ENCODE measurements around the gene KLHL29. TPM values are rescaled to one million over a fixed set of nuclear protein-coding genes. Genes with fewer than 3 reads are reported as not detected.
A peak's percentile ranks its signal among the peaks of the same experiment; 100 is the strongest.

KLHL29 gene
- total RNA-seq, 2 experiments from 2014 or later: 2.5 to 2.7 TPM

DNA sequence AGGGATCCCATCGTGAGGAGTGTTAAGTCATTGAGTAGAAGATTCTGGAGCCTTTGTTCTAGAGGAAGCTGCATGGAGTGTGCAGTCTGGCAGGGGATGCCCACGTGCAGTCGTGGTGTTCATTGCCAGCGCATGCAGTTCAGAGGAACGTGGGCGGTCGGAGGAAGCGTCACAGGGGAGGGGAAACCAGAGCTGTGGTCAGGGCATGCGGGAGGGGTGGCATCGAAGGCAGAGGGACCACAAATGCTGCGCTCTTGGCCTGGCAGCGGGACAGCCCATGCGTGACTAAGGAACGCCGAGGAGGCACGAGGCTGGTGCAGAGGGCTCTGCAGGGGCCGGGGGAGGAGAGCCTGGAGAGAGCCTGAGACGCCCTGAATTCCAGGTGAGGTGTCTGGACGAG, 141.1 kb downstream of the KLHL29 start:
- Mint-ChIP-seq H3K4me3 (peak overlapping the region; percentile 50), H3K9me3 (no peaks in the 10 kb centered on the region), H3K4me1 (ENCODE audit: low read depth) (peaks cover 9% of the 10 kb centered on the region), H3K27ac (no peak overlapping the region), H3K27me3 (no peaks in the 10 kb centered on the region), H3K36me3 (ENCODE audit: low read depth) (no peaks in the 10 kb centered on the region)
- H3K27ac ChIP-seq (ENCODE audit: low read depth in 1 of 2, low read length in 2 of 2): no peak overlapping the region
- no peak for TF ChIP-seq CTCF (IDR thresholded peaks at IDR 0.05)
- DNase-seq (peak in 3 of 14 experiments; percentile 20 to 23 (median 21)), ATAC-seq (ENCODE audit: poor library complexity) (peak; percentile 64)
- POLR2A ChIA-PET: no interaction called here
- no peaks in the 10 kb centered on the region for H3K36me3 ChIP-seq (ENCODE audit: insufficient read depth, low read length)
- intact Hi-C loops (cut with DNase I, micrococcal nuclease): no loop called here
- H3K4me3 ChIP-seq (ENCODE audit: low read length): no peak overlapping the region
- CTCF ChIA-PET: no interaction called here
- H3K9me3 ChIP-seq (ENCODE audit: control insufficient read depth in 1 of 2, insufficient read depth in 1 of 2, low read length in 2 of 2): no peaks in the 10 kb centered on the region
- peaks cover 13% of the 10 kb centered on the region for H3K4me1 ChIP-seq (ENCODE audit: insufficient read depth, low read length)
- no peaks in the 10 kb centered on the region for H3K27me3 ChIP-seq (ENCODE audit: control insufficient read depth in 1 of 2, insufficient read depth in 2 of 2, low read length in 2 of 2)

GRCh38 chr2:23526835-23527790, 142.1 kb downstream of the KLHL29 start:
- no peak overlapping the region for H3K27ac ChIP-seq (ENCODE audit: low read depth in 1 of 2, low read length in 2 of 2)
- no peak for TF ChIP-seq CTCF (IDR thresholded peaks at IDR 0.05)
- ATAC-seq (ENCODE audit: poor library complexity): no peak
- H3K9me3 ChIP-seq (ENCODE audit: control insufficient read depth in 1 of 2, insufficient read depth in 1 of 2, low read length in 2 of 2): no peaks in the 10 kb centered on the region
- Mint-ChIP-seq H3K9me3 (no peaks in the 10 kb centered on the region), H3K27me3 (no peaks in the 10 kb centered on the region), H3K27ac (no peak overlapping the region), H3K4me3 (no peak overlapping the region), H3K4me1 (ENCODE audit: low read depth) (peaks cover 15% of the 10 kb centered on the region), H3K36me3 (ENCODE audit: low read depth) (no peaks in the 10 kb centered on the region)
- no peak for DNase-seq
- POLR2A ChIA-PET: no interaction called here
- intact Hi-C loops (cut with DNase I, micrococcal nuclease): no loop called here
- no peaks in the 10 kb centered on the region for H3K27me3 ChIP-seq (ENCODE audit: control insufficient read depth in 1 of 2, insufficient read depth in 2 of 2, low read length in 2 of 2)
- H3K4me3 ChIP-seq (ENCODE audit: low read length): no peak overlapping the region
- peaks cover 23% of the 10 kb centered on the region for H3K4me1 ChIP-seq (ENCODE audit: insufficient read depth, low read length)
- H3K36me3 ChIP-seq (ENCODE audit: insufficient read depth, low read length): no peaks in the 10 kb centered on the region
- CTCF ChIA-PET: no interaction called here

DNA sequence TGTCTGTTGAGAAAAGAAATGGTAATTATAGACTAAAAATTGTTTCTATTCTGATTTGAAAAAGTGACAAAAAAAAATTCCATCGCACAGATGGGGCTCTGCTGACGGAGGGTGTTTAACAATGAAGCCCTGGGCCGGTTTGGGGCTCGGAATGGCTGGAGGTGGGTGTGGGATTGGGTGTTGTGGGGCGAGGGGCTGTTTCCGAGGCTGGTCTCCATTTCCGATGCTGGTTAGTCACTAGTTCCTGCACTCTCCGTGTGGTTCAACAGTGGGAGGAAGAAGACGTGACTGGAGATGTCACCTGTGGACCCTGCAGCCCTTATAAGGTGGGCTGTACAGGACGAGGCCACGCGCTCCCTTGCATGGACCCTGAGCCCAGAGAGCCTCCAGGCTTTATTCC, 143.2 kb downstream of the KLHL29 start:
- Mint-ChIP-seq H3K36me3 (ENCODE audit: low read depth) (no peaks in the 10 kb centered on the region), H3K4me3 (no peak overlapping the region), H3K4me1 (ENCODE audit: low read depth) (peaks cover 25% of the 10 kb centered on the region), H3K9me3 (no peaks in the 10 kb centered on the region), H3K27me3 (no peaks in the 10 kb centered on the region), H3K27ac (no peak overlapping the region)
- Histone ChIP-seq H3K4me3 (ENCODE audit: low read length) (no peak overlapping the region), H3K4me1 (ENCODE audit: insufficient read depth, low read length) (peaks cover 34% of the 10 kb centered on the region), H3K36me3 (ENCODE audit: insufficient read depth, low read length) (no peaks in the 10 kb centered on the region), H3K9me3 (ENCODE audit: control insufficient read depth in 1 of 2, insufficient read depth in 1 of 2, low read length in 2 of 2) (no peaks in the 10 kb centered on the region), H3K27ac (ENCODE audit: low read depth in 1 of 2, low read length in 2 of 2) (no peak overlapping the region), H3K27me3 (ENCODE audit: control insufficient read depth in 1 of 2, insufficient read depth in 2 of 2, low read length in 2 of 2) (no peaks in the 10 kb centered on the region)
- no peak for DNase-seq
- ATAC-seq (ENCODE audit: poor library complexity): no peak
- no peak for TF ChIP-seq CTCF (IDR thresholded peaks at IDR 0.05)
- intact Hi-C loops (cut with DNase I, micrococcal nuclease): no loop called here
- ChIA-PET POLR2A (no interaction called here), CTCF (no interaction called here)
